A172 (cell line): ENCODE measurements around the gene AIF1L. TPM values are rescaled to one million over a fixed set of nuclear protein-coding genes. Genes with fewer than 3 reads are reported as not detected.

ENCODE experiments used
- DNase-seq: peaks from one replicate; pipeline ENCODE4 v3.0.0-alpha.2; 2015; ENCODE audit warnings: low spot score
- total RNA-seq: library from RNA; depleted of rRNA; stranded (reverse); fragments of >200 nt; shearing (Covaris generic); gene quantifications from 2 replicates; pipeline ENCODE4 v1.2.3, GENCODE V29; 2014

The AIF1L gene
- total RNA-seq, 1 experiment from 2014 or later, result 5.2 TPM

DNA sequence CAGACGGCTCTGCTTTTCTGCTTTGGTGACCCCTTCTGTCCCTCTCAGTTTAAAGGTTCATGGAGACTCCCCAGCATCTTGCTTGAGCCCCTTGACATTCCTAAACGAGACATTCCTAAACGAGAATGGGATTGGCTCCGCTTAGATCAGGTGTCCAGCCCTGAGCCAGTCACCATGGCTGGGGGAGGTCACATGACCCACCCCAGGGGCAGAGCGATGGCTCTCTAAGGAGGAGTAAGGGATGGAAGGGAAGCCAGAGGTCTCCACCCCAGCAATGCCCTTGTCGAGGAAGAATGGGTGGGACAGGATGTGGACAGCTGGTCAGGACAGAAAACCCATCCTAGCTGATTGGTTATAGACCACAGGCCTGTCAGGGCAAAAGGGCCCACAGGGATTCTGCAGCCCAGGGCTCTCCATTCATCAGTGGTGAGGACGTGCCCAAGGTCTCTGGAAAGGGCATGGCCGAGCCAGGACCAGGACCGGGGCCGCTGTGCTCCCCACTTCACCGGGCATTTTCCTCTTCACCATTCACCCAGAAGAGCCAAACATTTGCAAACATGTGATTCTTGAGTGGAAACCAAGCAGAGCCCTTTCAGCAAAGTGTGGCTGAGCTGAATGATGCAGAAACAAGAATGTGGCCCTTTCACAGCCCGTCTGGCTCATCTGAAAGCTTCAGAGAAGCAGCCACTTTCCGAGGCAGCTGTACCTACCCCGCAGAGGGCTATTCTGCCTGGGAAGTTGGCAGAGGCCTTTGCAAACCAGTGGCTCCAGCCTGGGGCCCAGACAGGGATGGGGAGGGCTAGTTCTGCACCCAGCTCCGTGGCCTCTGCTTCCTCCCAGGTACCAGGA lies 19.8 kb upstream of the AIF1L start:
- DNase-seq, result no peak

DNA sequence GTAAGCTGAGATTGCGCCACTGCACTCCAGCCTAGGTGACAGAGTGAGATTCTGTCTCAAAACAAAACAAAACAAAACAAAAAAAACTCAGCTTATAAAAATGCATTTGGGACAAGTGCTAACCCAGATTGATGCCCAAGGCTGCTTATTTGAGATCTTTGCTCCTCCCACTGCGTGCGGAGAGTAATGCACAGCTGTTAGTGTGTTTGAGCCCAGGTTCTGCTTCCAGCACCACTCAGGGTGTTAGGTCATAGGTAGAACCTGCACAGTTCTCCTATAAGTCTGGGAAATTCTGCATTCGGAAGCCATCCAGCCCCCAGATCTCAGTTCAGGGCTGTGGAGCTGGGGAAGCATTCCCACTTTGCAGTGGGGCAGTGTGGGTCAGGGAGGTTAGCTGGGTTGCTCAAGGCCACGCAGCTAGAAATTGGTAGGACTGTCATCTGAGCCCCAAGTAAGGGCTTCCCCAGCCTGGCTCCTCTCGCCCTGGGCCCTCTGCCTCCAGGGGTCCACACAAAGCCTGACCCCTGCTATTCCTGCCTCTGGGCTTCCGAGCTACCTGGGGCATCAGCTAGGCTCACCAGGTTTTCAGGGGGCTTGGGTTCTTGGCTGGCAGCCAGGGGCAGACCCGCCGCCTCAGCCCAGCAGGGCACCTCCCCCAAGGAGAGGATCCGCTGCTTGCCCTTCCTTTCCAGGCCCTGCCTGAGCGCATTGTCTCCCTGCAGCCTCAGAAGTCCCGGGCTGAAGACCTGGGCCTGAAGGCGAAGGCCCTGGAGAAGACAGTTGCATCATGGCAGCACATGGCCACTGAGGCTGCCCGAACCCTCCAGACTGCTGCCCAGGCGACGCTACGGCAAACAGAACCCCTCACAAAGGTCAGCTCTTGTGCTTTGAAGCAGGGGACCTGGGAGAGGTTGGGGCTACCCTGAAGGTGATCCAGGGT lies 17.6 kb upstream of the AIF1L start:
- no peak for DNase-seq

DNA sequence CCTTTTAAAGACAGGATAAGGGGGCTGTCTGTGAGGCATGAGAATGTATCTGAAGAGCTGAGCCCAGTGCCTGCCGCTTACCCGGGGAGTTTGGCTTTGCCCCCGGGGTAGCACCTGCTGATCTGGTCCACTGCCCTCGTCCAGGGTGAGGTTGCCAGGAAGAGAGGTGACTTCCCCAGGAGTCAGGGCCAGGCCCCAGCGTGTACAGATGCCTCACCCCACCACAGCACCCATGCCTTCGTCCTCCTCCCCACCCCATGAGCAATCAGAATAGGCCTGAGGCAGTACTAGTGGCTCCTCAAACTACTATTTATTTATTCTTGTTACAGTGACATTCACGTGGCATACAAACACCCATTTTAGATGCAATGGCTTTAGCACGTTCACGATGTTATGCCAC lies 15.7 kb upstream of the AIF1L start:
- no peak for DNase-seq

DNA sequence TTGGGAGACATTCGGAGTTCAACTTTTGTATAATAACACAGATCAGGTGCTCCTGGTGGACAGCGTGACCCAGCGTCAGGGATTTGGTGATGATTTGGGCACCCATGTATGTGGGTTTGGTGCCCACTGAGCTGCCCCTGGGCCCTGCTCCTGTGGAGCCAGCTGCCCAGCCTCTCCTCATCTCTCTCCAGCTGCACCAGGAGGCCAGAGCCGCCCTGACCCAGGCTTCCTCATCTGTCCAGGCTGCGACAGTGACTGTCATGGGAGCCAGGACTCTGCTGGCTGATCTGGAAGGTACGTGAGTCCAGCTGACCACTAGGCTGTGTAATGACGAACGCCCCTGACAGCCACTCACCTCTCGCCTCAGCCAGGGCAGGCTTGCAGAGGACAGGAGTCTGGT lies 14.5 kb upstream of the AIF1L start:
- DNase-seq, result no peak

DNA sequence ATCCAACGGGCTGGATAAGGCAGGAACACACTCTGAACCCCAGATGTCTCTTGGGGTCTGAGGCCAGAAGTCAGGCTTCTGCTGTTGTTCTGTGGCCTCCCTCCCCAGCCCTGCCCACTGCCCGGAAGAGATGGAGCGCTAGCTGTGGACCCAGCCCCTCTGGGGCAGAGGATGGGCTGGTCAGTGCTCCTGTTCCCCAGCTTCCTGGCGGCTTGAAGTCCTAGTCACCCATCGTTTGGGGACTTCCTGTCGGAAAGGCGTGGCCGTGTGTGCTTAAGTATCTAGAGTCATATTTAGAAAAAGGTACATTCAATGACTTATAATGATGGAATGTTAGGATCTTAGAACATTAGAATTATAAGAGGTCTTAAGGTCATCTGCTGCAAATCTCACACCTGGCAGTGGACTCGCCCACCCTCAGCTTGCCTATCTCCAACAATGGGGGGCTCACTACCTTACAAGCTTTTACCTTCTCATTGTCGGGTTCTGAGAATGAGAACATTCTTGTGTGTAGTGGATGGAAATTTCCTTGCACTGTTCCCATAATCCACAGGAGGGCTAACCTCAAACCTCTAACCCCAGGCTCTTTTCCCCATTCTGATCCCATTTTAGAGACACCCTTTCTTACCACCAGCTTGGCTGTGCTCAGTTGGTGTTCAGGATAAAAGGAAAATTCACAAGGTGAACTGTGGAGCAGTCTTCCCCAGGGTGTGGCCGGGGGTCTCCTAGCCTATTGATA lies 13.4 kb upstream of the AIF1L start:
- DNase-seq, result peak; percentile 14

DNA sequence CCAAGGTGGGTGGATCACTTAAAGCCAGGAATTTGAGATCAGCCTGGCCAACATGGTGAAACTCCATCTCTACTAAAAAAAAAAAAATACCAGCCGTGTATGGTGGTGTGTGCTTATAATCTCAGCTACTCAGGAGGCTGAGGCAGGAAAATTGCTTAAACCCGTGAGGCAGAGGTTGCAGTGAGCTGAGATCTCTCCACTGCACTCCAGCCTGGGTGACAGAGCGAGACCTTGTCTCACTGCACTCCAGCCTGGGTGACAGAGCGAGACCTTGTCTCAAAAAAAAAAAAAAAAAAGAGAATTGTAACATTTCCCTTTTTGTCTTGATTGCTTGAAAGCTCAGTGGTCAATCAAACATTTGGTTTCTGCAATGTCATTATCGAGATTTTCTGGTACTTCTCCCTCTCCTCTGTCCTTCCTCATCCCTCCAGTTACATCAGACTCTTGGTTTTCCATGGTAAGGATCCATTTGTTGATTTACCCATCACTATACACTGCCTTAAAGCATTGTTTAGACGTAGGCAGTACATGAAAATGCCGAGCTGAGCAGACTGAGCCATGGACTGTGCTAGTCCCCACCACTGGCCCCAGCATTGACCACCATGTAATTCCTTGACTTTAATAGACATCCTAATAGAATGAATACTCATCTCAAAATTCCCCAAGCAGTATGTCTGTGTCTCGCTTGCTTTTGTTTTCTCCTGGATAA lies 11.5 kb upstream of the AIF1L start:
- no peak for DNase-seq

DNA sequence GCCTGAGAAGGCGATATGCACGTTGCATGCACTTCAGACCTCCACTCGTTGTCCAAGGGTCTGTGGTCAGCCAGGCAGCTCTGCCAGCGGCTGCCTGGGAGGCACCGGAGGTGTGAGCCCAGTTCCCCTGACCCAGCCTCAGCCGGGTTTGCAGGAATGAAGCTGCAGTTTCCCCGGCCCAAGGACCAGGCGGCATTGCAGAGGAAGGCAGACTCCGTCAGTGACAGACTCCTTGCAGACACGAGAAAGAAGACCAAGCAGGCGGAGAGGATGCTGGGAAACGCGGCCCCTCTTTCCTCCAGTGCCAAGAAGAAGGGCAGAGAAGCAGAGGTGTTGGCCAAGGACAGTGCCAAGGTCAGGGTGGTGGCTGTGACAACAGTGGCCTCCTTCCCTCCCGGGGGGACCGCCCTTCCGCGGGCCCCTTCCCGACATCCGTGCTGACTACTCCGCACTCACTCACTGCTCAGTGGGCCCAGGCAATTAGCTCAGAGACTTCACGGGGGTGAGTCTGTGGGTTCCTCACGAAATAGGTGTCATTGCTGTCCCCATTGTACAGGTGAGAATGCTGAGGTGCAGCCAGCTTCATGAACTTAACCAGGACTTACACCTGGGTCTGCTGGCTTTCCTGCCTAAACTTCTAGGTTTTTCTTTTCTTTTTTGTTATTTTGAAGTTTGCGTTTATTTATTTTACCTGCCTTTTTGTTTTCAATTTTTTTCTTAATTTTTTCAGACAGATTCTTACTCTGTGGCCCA lies 10.8 kb upstream of the AIF1L start:
- DNase-seq, result no peak

DNA sequence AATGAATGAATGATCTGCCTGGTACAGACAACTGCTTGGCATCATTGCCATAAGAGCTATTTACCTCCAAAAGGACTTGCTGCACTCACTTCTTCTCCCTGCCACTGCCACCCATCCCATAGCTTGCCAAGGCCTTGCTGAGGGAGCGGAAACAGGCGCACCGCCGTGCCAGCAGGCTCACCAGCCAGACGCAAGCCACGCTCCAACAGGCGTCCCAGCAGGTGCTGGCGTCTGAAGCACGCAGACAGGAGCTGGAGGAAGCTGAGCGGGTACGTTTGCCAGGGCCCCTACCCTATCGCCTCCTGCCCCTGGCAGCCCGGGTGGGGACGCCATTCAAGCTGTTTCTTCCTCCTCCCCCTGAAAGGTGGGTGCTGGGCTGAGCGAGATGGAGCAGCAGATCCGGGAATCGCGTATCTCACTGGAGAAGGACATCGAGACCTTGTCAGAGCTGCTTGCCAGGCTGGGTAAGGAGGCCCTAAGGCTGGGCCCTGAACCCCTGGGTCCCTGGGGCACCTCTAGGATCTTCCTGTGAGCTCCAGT lies 8.9 kb upstream of the AIF1L start:
- no peak for DNase-seq

DNA sequence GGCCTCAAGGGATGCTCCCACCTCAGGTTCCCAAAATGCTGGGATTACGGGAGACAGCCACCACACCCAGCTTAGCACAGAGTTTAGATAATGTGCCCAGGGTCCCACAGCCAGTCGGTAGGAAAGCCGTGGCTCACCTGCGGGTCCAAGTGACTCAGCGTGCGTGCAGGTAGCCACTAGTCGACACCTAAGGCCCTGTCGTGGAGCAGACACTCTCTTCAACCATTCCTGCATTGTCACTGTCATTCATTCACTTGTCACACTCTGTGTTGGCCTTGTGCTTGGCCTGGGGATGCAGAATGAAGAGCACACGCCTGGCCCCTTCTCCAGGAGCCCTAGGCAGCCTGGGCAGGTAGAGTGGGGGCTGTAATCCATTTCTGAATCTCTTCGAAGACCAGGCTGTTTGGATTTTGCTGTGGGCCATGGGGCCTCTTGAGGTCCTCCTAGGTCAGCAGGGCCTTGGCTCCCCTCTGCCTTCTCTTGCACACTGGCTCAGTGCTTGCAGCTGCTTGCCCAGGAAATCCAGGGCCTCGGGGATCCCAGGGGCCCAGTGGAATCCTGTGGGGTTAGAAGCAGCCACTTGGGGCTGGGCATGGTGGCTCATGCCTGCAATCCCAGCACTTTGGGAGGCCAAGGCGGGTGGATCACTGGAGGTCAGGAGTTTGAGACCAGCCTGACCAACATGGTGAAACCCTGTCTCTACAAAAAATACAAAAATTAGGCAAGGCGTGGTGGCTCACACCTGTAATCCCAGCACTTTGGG lies 6.1 kb upstream of the AIF1L start:
- no peak for DNase-seq

DNA sequence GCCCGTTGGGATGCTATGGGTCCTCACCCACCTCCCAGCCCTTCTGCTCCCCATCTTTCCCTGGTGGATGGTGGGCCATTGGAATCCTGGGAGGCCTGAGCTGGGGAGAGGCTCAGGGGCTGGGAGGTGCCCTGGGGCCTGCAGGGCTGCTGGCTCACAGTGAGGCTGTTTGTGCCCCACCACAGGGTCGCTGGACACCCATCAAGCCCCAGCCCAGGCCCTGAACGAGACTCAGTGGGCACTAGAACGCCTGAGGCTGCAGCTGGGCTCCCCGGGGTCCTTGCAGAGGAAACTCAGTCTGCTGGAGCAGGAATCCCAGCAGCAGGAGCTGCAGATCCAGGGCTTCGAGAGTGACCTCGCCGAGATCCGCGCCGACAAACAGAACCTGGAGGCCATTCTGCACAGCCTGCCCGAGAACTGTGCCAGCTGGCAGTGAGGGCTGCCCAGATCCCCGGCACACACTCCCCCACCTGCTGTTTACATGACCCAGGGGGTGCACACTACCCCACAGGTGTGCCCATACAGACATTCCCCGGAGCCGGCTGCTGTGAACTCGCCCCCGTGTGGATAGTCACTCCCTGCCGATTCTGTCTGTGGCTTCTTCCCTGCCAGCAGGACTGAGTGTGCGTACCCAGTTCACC lies 4.9 kb upstream of the AIF1L start:
- DNase-seq, result no peak

DNA sequence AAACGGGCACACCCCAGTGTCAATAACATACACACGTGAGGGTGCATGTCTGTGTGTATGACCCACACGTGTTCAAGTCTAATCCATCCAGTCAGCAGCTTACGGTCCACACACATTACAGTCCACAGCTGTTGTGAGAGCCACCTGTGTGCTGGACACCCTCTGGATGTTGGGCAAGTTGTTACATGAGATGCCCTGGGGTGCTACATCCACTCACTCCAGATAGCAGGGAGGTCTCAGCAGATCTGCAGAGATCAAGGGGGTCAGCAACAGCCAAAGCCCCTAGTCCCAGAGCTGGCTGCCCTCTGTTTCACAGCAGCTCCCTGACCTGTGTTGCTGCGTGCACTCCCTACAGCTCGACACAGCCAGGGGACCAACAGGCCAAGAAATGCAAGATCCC lies 4.3 kb upstream of the AIF1L start:
- DNase-seq, result no peak

DNA sequence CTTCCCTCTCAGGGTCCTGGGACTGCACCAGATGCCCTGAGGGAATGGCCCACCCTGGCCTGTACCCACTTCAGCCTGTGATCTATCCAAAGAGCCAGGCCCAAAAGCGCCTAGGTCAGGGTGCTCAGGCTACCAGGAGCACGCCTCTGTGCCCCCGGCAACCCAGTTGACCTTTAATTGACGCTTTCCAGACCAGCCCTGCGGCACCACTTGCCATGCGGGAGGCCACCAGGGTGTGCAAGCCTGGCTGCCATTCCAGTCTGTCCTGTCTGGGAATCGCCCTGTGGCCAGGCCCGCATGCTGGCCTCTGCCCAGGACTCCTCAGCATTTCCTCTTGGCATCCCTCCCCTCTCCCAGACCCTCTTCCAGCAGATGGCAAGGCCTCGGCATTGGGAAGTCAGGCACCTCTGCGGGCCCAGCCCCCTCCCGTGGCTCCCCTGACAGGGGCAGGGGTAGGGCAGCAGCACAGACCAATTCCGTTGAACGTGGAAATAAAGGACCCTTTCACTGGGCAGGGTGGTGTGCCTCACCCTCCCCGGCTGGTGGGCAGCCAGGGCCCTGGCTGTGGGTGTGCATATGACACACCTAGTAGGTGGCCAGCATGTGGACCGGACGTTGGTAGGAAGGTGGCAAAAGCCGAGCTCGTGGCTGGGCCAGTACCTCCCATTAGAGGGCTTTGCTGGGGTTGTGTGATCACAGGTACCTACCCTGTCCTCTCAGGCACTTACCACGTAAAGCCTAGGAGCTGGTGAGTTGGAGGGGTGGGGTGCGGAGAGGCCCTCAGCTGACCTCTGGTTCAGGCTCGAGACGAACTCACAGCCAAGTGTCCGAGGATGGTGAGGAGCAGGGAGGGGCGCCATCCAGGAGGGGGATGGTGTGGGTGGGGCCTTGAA lies 3.5 kb upstream of the AIF1L start:
- DNase-seq, result no peak

DNA sequence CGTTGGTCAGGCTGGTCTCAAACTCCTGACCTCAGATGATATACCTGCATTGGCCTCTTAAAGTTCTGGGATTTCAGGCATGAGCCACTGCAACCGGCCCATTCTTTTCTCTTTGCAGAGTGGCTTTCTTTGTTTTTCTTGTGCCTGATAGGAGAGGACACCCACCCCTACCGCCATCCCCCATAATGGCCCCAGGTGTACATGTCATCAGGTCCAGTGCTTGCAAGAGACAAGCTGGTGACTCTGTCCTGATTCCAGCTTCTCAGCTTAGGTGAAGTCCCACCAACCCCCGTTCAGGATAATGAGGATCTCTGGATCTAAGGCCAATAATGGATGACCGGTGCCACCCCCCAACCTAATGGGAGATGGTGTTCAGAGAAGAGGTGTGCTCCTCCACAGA lies 2.3 kb upstream of the AIF1L start:
- no peak for DNase-seq

DNA sequence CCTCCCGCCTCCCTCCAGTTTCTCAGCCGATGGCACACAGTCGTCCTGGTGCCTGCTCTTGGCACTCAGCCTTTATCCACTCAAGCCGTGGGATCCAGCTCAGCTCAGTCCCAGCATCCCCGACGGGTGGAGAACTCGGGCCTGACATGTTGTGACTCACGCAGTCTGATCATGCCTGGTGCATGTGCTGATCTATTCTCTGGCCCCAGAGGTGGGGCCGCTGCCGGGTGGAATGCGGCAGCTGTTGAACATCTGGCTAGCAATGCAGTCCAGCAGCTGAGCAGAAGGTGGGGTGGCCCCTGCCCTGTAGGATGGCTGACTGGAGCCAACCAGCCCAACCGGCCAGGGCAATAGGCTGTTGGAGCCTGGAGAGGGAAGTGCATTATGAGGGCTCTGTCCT lies 1.7 kb upstream of the AIF1L start:
- DNase-seq, result no peak

DNA sequence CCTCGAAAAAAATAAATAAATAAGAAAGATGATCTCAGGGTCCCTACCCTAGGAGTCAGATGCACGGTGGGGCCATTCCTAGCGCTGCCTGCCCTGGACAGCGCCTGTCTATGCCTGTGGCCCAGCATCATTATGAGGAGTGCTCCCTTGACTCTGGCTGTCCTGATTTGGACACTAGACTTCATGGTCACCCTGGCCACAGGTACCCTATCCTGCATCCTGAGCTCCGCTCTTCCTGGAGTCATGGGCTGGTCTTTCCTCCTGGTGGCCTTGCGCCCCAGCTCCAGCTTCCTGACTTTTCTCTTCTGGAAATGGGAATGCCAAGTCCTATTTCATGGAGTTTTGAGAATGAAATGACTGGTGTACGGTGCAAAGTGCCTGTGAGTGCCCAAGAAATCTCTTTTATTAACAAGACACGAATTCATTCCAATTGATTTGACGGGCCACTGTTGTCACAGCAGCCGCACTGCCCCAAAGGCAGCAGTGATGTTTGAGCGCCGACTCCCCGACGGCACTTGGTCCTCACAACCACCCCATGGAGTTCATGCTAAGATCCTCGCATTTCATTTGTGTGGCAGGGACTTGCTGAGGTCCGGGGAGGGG lies 564 bp upstream of the AIF1L start:
- DNase-seq, result no peak

DNA sequence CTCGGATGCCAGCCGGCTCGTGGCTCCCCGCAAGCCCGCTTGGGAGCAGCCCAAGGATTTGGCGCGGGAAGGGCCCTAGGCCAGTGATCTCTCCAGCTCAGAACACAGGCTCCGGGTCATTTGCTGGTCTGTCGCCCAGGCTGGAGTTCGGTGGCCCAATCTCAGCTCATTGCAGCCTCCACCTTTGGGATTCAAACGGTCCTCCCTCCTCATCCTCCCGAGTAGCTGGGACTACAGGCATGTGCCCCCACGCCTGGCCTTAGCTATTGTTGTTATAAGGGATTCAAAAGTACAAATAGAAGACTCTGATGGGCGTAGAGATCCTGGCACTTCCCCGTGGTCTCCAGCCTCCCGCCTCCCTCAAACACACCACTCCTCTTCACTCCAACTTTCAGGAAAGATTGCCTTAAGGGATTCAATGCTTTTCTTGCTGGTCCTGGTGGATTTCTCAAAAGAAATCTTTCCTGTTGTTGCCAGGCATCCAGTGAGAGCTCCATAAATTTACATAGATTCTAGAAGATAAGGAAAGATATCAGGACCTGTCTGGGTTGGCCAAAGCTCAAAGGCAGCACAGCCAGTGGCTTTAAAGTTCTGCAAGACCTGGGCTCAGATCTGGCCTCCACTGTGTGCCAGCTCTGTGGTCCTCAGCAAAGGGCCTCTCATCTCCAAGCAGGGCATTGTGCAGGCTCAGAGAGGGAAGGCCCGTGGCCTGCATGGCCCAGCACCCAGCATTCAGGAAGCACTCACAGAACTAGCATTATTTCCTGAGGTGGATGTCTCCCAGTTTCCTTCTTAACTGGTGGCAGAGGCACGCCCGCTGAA lies 1.0 kb downstream of the AIF1L start:
- no peak for DNase-seq

DNA sequence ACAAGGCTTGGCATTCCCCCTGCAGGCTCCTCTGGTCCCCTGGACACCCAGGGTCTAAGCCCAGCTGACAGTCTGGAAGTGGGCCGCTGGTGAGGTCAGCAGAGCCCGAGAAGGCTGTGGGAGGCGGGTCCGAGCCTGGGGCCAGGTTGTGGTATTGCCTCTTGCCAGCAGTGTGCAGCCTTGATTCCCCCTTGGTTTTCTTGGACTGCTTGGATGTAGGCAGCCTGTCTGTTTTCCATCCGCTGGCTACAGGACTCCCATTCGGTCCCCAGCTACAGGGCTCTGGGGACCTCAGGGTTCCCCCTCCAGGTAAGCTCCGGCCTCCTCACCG lies 1.6 kb downstream of the AIF1L start:
- DNase-seq, result no peak
